ENCODE measurements around the gene TRPC4. TPM values are rescaled to one million over a fixed set of nuclear protein-coding genes. Genes with fewer than 3 reads are reported as not detected.

TRPC4 gene
- polyA plus RNA-seq, 3 donors, result not detected

DNA sequence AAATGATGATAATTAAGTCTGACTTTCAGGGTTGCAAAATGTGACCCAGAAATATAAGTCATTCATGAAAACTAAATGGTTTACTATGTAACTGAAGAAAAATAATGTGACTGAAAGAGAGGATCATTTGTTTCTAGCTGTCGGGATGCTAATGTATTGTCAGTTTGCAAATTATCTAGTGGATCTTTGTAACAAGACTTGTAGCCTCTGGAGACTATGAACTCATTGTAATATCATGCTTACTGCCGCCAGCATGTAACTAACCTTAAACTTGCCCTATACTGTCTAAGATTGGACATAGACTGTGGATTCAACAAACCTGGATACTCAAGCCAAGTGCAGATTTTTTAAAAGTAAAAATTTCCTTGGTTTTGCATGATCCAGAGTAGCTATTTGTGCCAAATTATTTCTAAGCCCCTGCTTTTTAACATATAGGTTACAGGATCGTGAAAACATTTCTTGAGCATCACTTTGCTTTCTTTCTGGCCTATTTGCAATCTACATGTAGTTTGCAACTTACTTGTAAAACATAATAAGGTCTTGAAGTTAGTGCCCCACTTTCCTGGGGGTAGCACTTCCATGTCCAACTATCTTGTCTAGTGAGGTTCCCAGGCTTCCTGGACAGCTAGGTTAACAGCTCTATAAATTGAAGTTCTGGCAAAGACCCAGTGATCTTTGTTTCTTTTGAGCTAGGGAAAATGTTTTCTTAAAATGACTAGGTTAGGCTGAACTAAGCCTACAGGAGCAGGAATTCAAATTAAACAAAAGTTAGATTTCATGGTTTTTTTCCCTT lies 267.7 kb downstream of the TRPC4 start:
- DNase-seq, result no peak
- H3K4me1 ChIP-seq (ENCODE audit: control insufficient read depth in 1 of 2, insufficient read depth in 2 of 2, low read length in 2 of 2), result no peaks in the 10 kb centered on the region
- no peaks in the 10 kb centered on the region for H3K79me2 ChIP-seq (ENCODE audit: insufficient read depth, low read length)
- H3K27ac Mint-ChIP-seq, result no peak overlapping the region
- H3K27ac ChIP-seq (ENCODE audit: low read depth in 1 of 2, low read length in 2 of 2), result no peak overlapping the region
- H3K4me1 Mint-ChIP-seq, result no peaks in the 10 kb centered on the region
- H3K4me2 ChIP-seq (replicated peaks; ENCODE audit: extremely low read depth, low read length, poor library complexity, severe bottlenecking), result no peak overlapping the region
- no peak overlapping the region for H3K4me3 Mint-ChIP-seq
- H3K27me3 Mint-ChIP-seq (ENCODE audit: low read depth in 3 of 3), result peaks cover 0 to 2% (median 1%) of the 10 kb centered on the region in 3 donors
- H3K36me3 Mint-ChIP-seq, result no peaks in the 10 kb centered on the region
- no peaks in the 10 kb centered on the region for H3K9me3 ChIP-seq (replicated peaks in 1 of 2; ENCODE audit: control insufficient read depth in 1 of 2, insufficient read depth in 1 of 2, low read length in 2 of 2)
- WGBS (ENCODE audit: insufficient coverage), result no CpG with 5 or more reads among the region's 3 CpGs
- intact Hi-C loops (cut with micrococcal nuclease), result no loop called here
- no peaks in the 10 kb centered on the region for H3K9me3 Mint-ChIP-seq
- H3K9ac ChIP-seq (ENCODE audit: insufficient read depth, low read length, poor library complexity, severe bottlenecking), result no peak overlapping the region
- no peak overlapping the region for H3K4me3 ChIP-seq (replicated peaks in 1 of 3; ENCODE audit: low read depth in 2 of 3, low read length in 3 of 3)
- H2AFZ ChIP-seq (ENCODE audit: insufficient read depth, low read depth, low read length, poor library complexity, severe bottlenecking), result no peak overlapping the region
- H3K36me3 ChIP-seq (replicated peaks in 1 of 2; ENCODE audit: control insufficient read depth in 1 of 2, insufficient read depth in 2 of 2, low read length in 2 of 2), result no peaks in the 10 kb centered on the region
- H4K20me1 ChIP-seq (ENCODE audit: insufficient read depth, low read length), result no peaks in the 10 kb centered on the region
- no peaks in the 10 kb centered on the region for H3K27me3 ChIP-seq (ENCODE audit: control insufficient read depth in 2 of 2, insufficient read depth in 2 of 2, low read length in 2 of 2)
- TF ChIP-seq, protein P1, sequence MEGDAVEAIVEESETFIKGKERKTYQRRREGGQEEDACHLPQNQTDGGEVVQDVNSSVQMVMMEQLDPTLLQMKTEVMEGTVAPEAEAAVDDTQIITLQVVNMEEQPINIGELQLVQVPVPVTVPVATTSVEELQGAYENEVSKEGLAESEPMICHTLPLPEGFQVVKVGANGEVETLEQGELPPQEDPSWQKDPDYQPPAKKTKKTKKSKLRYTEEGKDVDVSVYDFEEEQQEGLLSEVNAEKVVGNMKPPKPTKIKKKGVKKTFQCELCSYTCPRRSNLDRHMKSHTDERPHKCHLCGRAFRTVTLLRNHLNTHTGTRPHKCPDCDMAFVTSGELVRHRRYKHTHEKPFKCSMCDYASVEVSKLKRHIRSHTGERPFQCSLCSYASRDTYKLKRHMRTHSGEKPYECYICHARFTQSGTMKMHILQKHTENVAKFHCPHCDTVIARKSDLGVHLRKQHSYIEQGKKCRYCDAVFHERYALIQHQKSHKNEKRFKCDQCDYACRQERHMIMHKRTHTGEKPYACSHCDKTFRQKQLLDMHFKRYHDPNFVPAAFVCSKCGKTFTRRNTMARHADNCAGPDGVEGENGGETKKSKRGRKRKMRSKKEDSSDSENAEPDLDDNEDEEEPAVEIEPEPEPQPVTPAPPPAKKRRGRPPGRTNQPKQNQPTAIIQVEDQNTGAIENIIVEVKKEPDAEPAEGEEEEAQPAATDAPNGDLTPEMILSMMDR (IDR thresholded peaks at IDR 0.05), result no peak

DNA sequence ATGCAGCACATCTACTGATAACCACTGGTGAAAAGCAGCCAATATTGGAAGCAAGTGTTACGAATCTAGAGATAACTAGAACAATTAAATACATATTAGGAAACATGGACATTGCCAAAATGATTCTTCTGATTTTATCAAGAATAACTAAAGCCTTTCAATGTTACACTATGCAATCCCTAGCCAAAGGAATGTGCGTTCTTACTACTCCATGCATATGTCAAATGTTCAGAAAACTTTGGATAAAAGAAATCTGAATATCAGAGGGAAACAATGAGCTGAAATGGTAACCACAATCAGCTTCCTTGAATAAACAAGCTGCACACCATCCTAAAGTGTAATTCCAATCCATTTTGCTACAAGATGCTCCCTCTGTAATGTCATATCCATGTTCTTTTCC lies 270.1 kb downstream of the TRPC4 start:
- Histone ChIP-seq H3K9ac (ENCODE audit: insufficient read depth, low read length, poor library complexity, severe bottlenecking) (no peak overlapping the region), H3K27me3 (ENCODE audit: control insufficient read depth in 2 of 2, insufficient read depth in 2 of 2, low read length in 2 of 2) (no peaks in the 10 kb centered on the region), H3K79me2 (ENCODE audit: insufficient read depth, low read length) (no peaks in the 10 kb centered on the region), H3K4me2 (replicated peaks; ENCODE audit: extremely low read depth, low read length, poor library complexity, severe bottlenecking) (no peak overlapping the region), H2AFZ (ENCODE audit: insufficient read depth, low read depth, low read length, poor library complexity, severe bottlenecking) (no peak overlapping the region), H3K36me3 (replicated peaks in 1 of 2; ENCODE audit: control insufficient read depth in 1 of 2, insufficient read depth in 2 of 2, low read length in 2 of 2) (no peaks in the 10 kb centered on the region), H3K4me1 (ENCODE audit: control insufficient read depth in 1 of 2, insufficient read depth in 2 of 2, low read length in 2 of 2) (no peaks in the 10 kb centered on the region), H3K9me3 (replicated peaks in 1 of 2; ENCODE audit: control insufficient read depth in 1 of 2, insufficient read depth in 1 of 2, low read length in 2 of 2) (no peaks in the 10 kb centered on the region), H4K20me1 (ENCODE audit: insufficient read depth, low read length) (no peaks in the 10 kb centered on the region), H3K4me3 (replicated peaks in 1 of 3; ENCODE audit: low read depth in 2 of 3, low read length in 3 of 3) (no peak overlapping the region), H3K27ac (ENCODE audit: low read depth in 1 of 2, low read length in 2 of 2) (no peak overlapping the region)
- TF ChIP-seq, protein P1 (IDR thresholded peaks at IDR 0.05), result no peak
- Mint-ChIP-seq H3K27me3 (ENCODE audit: low read depth in 3 of 3) (peaks cover 0 to 2% (median 1%) of the 10 kb centered on the region in 3 donors), H3K27ac (no peak overlapping the region), H3K9me3 (no peaks in the 10 kb centered on the region), H3K4me3 (no peak overlapping the region), H3K4me1 (no peaks in the 10 kb centered on the region), H3K36me3 (no peaks in the 10 kb centered on the region)
- no peak for DNase-seq
- WGBS (ENCODE audit: insufficient coverage), result no CpG with 5 or more reads among the region's 2 CpGs
- intact Hi-C loops (cut with micrococcal nuclease), result no loop called here

All from CD14-positive monocyte (primary cell).